Measurements from ENCODE around the gene KLF17.

DNA sequence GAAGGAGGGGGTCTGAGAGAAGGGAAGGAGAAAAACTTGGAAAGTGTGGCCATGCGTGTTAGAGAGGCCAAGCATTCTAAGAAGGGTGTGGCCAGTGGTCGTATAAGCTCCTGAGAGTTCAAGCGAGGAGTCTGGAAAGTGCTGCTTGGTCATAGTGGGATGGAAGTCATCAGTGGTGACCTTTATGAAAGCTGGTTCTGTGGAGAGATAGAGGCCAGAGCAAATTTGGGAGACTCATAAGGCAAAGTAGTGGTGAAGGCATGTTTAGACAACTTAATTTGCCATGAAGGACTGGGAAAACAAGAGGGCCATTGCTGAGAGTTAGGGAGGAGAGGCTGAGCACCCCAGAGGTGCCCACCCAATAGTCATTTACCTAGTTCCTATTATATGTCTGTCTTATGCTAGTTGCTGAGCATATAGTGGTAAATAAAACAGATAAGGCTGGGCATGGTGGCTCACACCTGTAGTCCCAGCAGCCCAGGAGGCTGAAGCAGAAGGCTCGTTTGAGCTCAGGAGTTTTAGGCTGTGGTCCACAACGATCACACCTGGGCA lies 1.9 kb downstream of the KLF17 start:
- TF ChIP-seq CTCF (IDR thresholded peaks at IDR 0.05; ENCODE audit: low read depth, low read length, poor library complexity, severe bottlenecking) (no peak), EZH2phosphoT487 (IDR thresholded peaks at IDR 0.05; ENCODE audit: borderline replicate concordance, low read length) (no peak)
